Measurements from ENCODE around the gene MYOM1.
"Not testable (repeated sequence)": the region's sequence is repeated elsewhere in the genome, so short reads cannot be mapped to it uniquely, and the experiment has no call there.

MYOM1 gene

DNA sequence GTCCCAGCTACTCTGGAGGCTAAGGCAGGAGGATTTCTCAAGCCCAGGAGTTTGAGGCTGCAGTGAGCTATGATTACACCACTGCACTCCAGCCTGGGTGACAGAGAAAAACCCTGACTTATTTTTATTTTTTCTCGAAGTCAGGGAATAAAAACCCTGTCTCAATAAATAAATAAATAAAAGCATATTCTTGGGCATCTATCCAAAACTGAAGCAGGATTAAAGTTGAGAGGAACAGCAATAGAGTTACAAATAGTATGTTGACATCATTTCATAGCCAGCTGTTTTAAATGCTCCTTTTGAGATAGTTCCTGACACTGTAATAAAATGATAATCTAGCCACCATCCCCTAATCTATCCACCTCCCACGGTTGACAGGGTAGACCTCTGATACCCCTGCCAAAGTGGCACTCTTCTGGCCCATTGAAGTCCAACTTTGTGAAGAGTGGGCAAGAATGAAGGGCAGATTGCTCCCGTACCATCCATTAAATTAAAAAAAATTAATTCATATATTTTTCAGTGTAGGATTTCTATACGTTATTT is 164.5 kb downstream of the MYOM1 start:
- Histone ChIP-seq H3K4me3 (ENCODE audit: low read length) (no peak overlapping the region), H3K4me2 (ENCODE audit: low read length) (no peak overlapping the region), H3K9ac (ENCODE audit: low read depth, low read length) (no peak overlapping the region), H3K9me3 (replicated peaks; ENCODE audit: low read length) (no peaks in the 10 kb centered on the region), H3K27me3 (ENCODE audit: control insufficient read depth, insufficient read depth, low read length) (peaks cover 5% of the 10 kb centered on the region), H3K4me1 (ENCODE audit: control insufficient read depth, insufficient read depth, low read length) (no peaks in the 10 kb centered on the region), H3K36me3 (ENCODE audit: insufficient read depth, low read length) (no peaks in the 10 kb centered on the region)

- Histone ChIP-seq H3K4me2 (ENCODE audit: low read length) (no peak overlapping the region), H3K36me3 (ENCODE audit: insufficient read depth, low read length) (no peaks in the 10 kb centered on the region), H3K4me1 (ENCODE audit: control insufficient read depth, insufficient read depth, low read length) (no peaks in the 10 kb centered on the region), H3K27me3 (ENCODE audit: control insufficient read depth, insufficient read depth, low read length) (peaks cover 5% of the 10 kb centered on the region), H3K9me3 (replicated peaks; ENCODE audit: low read length) (no peaks in the 10 kb centered on the region), H3K9ac (ENCODE audit: low read depth, low read length) (no peak overlapping the region), H3K4me3 (ENCODE audit: low read length) (no peak overlapping the region)
These were observed 165.0 kb downstream of the MYOM1 start for GRCh38 chr18:3054780-3055179.

- no peaks in the 10 kb centered on the region for H3K9me3 ChIP-seq (replicated peaks; ENCODE audit: low read length)
- peaks cover 5% of the 10 kb centered on the region for H3K27me3 ChIP-seq (ENCODE audit: control insufficient read depth, insufficient read depth, low read length)
- no peak overlapping the region for H3K4me2 ChIP-seq (ENCODE audit: low read length)
- H3K4me1 ChIP-seq (ENCODE audit: control insufficient read depth, insufficient read depth, low read length), result no peaks in the 10 kb centered on the region
- no peak overlapping the region for H3K4me3 ChIP-seq (ENCODE audit: low read length)
- no peaks in the 10 kb centered on the region for H3K36me3 ChIP-seq (ENCODE audit: insufficient read depth, low read length)
- no peak overlapping the region for H3K9ac ChIP-seq (ENCODE audit: low read depth, low read length)
These were observed 165.6 kb downstream of the MYOM1 start for GRCh38 chr18:3054214-3054613.

GRCh38 chr18:3053081-3053480 is 166.7 kb downstream of the MYOM1 start:
- H3K9ac ChIP-seq (ENCODE audit: low read depth, low read length), result no peak overlapping the region
- no peaks in the 10 kb centered on the region for H3K36me3 ChIP-seq (ENCODE audit: insufficient read depth, low read length)
- no peak overlapping the region for H3K4me2 ChIP-seq (ENCODE audit: low read length)
- H3K4me3 ChIP-seq (ENCODE audit: low read length), result no peak overlapping the region
- H3K27me3 ChIP-seq (ENCODE audit: control insufficient read depth, insufficient read depth, low read length), result peaks cover 5% of the 10 kb centered on the region
- no peaks in the 10 kb centered on the region for H3K9me3 ChIP-seq (replicated peaks; ENCODE audit: low read length)
- H3K4me1 ChIP-seq (ENCODE audit: control insufficient read depth, insufficient read depth, low read length), result no peaks in the 10 kb centered on the region

- Histone ChIP-seq H3K9me3 (replicated peaks; ENCODE audit: low read length) (no peaks in the 10 kb centered on the region), H3K4me2 (ENCODE audit: low read length) (no peak overlapping the region), H3K4me3 (ENCODE audit: low read length) (no peak overlapping the region), H3K27me3 (ENCODE audit: control insufficient read depth, insufficient read depth, low read length) (peaks cover 5% of the 10 kb centered on the region), H3K4me1 (ENCODE audit: control insufficient read depth, insufficient read depth, low read length) (no peaks in the 10 kb centered on the region), H3K36me3 (ENCODE audit: insufficient read depth, low read length) (no peaks in the 10 kb centered on the region), H3K9ac (ENCODE audit: low read depth, low read length) (no peak overlapping the region)
These were observed 167.4 kb downstream of the MYOM1 start for GRCh38 chr18:3052411-3052758.

DNA sequence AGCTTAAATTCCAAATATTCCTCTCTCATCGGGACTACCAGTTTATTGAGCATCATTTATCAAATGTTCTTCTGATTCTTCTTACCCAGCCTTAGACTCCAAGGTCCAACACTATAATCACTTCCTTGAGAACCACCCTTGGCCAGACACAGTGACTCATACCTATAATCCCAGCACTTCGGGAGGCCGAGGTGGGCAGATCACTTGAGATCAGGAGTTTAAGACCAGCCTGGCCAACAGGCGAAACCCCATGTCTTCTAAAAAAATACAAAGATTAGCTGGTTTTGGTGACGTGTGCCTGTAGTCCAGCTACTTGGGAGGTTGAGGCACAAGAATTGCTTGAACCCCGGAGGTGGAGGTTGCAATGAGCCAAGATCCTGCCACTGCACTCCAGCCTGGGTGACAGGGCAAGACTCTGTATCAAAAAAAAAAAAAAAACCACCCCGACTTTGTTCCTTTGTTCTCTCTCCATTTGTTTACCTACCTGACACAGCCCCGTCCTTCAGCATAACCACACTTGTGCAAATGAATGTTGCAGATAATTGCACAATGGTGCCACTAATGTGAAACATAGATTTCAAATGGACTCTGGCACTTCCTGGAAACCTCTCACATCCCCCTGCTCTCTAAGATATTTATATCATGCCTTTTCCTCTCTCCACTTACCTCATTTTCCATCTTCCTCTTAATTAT is 167.9 kb downstream of the MYOM1 start:
- Histone ChIP-seq H3K9ac (ENCODE audit: low read depth, low read length) (no peak overlapping the region), H3K9me3 (replicated peaks; ENCODE audit: low read length) (no peaks in the 10 kb centered on the region), H3K4me3 (ENCODE audit: low read length) (no peak overlapping the region), H3K27me3 (ENCODE audit: control insufficient read depth, insufficient read depth, low read length) (peaks cover 5% of the 10 kb centered on the region), H3K4me2 (ENCODE audit: low read length) (no peak overlapping the region), H3K36me3 (ENCODE audit: insufficient read depth, low read length) (no peaks in the 10 kb centered on the region), H3K4me1 (ENCODE audit: control insufficient read depth, insufficient read depth, low read length) (no peaks in the 10 kb centered on the region)

- not testable (repeated sequence) for H3K4me1 ChIP-seq (ENCODE audit: control insufficient read depth, insufficient read depth, low read length); H3K9me3 ChIP-seq (replicated peaks; ENCODE audit: low read length); H3K9ac ChIP-seq (ENCODE audit: low read depth, low read length)
These were observed 169.8 kb downstream of the MYOM1 start for GRCh38 chr18:3049897-3050454.

DNA sequence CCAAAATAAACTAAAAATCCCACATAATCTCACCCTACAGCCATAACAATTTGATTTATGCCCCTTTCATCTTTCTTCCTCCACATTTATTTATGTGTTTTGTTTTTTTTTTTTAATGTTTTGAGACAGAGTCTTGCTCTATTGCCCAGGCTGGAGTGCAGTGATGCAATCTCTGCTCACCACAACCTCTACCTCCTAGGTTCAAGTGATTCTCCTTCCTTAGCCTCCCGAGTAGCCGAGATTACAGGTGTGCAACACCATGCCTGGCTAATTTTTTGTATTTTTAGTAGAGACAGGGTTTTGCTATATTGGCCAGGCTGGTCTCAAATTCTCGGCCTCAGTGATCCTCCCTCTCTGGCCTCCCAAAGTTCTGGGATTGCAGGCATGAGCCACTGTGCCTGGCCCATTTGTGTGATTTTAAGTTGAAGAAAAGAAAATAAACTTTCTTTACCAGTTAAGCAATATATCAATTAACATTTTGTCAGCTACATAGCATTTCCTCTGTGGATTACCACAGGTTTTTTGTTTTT is 170.9 kb downstream of the MYOM1 start:
- no peaks in the 10 kb centered on the region for H3K4me1 ChIP-seq (ENCODE audit: control insufficient read depth, insufficient read depth, low read length)
- H3K4me2 ChIP-seq (ENCODE audit: low read length), result no peak overlapping the region
- H3K9ac ChIP-seq (ENCODE audit: low read depth, low read length), result no peak overlapping the region
- no peaks in the 10 kb centered on the region for H3K27me3 ChIP-seq (ENCODE audit: control insufficient read depth, insufficient read depth, low read length)
- H3K36me3 ChIP-seq (ENCODE audit: insufficient read depth, low read length), result no peaks in the 10 kb centered on the region
- H3K9me3 ChIP-seq (replicated peaks; ENCODE audit: low read length), result no peaks in the 10 kb centered on the region
- H3K4me3 ChIP-seq (ENCODE audit: low read length), result no peak overlapping the region

More at GRCh38 chr18:3049897-3050454, 169.8 kb downstream of the MYOM1 start:
- not testable (repeated sequence) for H3K27me3 ChIP-seq (ENCODE audit: control insufficient read depth, insufficient read depth, low read length); H3K4me2 ChIP-seq (ENCODE audit: low read length); H3K36me3 ChIP-seq (ENCODE audit: insufficient read depth, low read length); H3K4me3 ChIP-seq (ENCODE audit: low read length)

DNA sequence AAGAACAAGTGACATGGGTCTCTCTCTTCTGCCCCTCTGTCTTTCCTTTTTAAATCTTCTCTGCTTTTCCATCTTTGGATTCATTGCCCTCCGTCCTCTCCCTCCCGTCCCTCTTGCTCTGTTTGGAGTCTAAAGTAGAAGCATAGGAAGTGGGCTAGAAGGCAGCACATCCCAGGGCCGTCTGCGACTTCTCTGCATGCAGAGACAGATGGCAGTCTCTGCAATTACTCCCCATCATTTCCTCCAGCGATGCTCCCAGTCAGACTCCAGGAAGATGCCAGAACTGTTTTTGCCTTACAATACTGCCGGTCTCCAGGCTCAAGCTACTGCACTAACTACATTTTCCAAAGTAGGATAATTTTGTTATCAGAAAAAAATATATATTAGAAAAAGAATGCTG is 171.6 kb downstream of the MYOM1 start:
- Histone ChIP-seq H3K4me3 (ENCODE audit: low read length) (no peak overlapping the region), H3K9ac (ENCODE audit: low read depth, low read length) (no peak overlapping the region)

GRCh38 chr18:3046216-3046808 is 173.5 kb downstream of the MYOM1 start:
- H3K4me3 ChIP-seq (ENCODE audit: low read length), result no peak overlapping the region
- H3K4me2 ChIP-seq (ENCODE audit: low read length), result no peak overlapping the region
- no peaks in the 10 kb centered on the region for H3K4me1 ChIP-seq (ENCODE audit: control insufficient read depth, insufficient read depth, low read length)
- H3K27me3 ChIP-seq (ENCODE audit: control insufficient read depth, insufficient read depth, low read length), result no peaks in the 10 kb centered on the region
- H3K9ac ChIP-seq (ENCODE audit: low read depth, low read length), result no peak overlapping the region
- no peaks in the 10 kb centered on the region for H3K9me3 ChIP-seq (replicated peaks; ENCODE audit: low read length)
- no peaks in the 10 kb centered on the region for H3K36me3 ChIP-seq (ENCODE audit: insufficient read depth, low read length)

More for the DNA sequence above, 171.6 kb downstream of the MYOM1 start:
- Histone ChIP-seq H3K4me2 (ENCODE audit: low read length) (no peak overlapping the region), H3K27me3 (ENCODE audit: control insufficient read depth, insufficient read depth, low read length) (no peaks in the 10 kb centered on the region), H3K36me3 (ENCODE audit: insufficient read depth, low read length) (no peaks in the 10 kb centered on the region), H3K9me3 (replicated peaks; ENCODE audit: low read length) (no peaks in the 10 kb centered on the region), H3K4me1 (ENCODE audit: control insufficient read depth, insufficient read depth, low read length) (no peaks in the 10 kb centered on the region)

DNA sequence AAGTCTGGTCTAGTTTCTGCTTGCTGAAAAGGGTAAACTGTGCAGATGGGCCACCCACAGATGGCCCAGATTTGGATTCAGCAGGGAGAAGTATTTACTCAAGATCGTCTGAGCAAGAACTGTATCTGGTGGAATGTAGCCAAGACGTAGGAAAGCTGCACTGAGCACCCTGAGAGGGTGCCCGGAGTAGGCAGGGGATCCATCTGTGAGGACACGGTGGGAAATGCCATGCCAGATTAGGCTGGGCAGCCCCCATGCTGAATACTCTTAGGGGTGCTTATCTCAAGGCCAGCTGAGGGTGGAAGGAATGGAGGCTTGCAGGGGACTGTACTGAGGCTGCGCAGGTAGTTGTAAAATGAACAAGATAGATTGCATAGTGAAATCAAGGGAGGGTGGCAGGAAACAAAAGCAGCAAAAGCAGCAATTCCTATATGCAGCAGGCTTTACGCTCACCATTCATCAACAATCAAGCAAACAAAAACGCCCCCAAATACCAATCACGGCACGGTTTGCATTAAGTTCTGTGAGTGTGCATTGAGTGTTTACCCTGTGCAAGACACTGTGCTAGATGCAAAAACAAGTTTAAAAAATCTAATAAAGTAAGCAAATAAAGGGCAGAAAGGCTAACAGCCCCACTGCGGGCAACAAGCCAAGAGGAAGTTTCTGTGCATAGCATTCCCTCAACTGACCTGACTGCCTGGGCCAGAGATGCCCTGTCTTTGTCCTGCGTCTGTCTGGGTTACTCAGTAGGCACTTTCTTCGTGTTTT is 174.7 kb downstream of the MYOM1 start:
- Histone ChIP-seq H3K9ac (ENCODE audit: low read depth, low read length) (no peak overlapping the region), H3K4me1 (ENCODE audit: control insufficient read depth, insufficient read depth, low read length) (no peaks in the 10 kb centered on the region), H3K9me3 (replicated peaks; ENCODE audit: low read length) (no peaks in the 10 kb centered on the region), H3K4me2 (ENCODE audit: low read length) (no peak overlapping the region), H3K27me3 (ENCODE audit: control insufficient read depth, insufficient read depth, low read length) (no peaks in the 10 kb centered on the region), H3K36me3 (ENCODE audit: insufficient read depth, low read length) (no peaks in the 10 kb centered on the region), H3K4me3 (ENCODE audit: low read length) (no peak overlapping the region)
